SJCRH30 (cell line): ENCODE measurements around the gene BHLHE23. TPM values are rescaled to one million over a fixed set of nuclear protein-coding genes. Genes with fewer than 3 reads are reported as not detected.
"Not testable (repeated sequence)": the region's sequence is repeated elsewhere in the genome, so short reads cannot be mapped to it uniquely, and the experiment has no call there.

Source experiments
- DNase-seq, 2 experiments: peaks; one replicate each; pipeline ENCODE4 v3.0.0-alpha.2; 2015 to 2020
- H3K27ac ChIP-seq: fragments of 250-450 bp; sonication (Bioruptor Pico); 2 replicates; pipeline ENCODE4 v1.5.1; 2020; ENCODE audit warnings: mild to moderate bottlenecking, moderate library complexity
- H3K27me3 ChIP-seq: fragments of 250-450 bp; sonication (Bioruptor Pico); 2 replicates; pipeline ENCODE4 v1.5.1; 2020; ENCODE audit warnings: mild to moderate bottlenecking, moderate library complexity
- H3K36me3 ChIP-seq: fragments of 250-450 bp; sonication (Bioruptor Pico); 2 replicates; pipeline ENCODE4 v1.5.1; 2020; ENCODE audit warnings: mild to moderate bottlenecking, moderate library complexity
- H3K4me1 ChIP-seq: fragments of 250-450 bp; sonication (Bioruptor Pico); 2 replicates; pipeline ENCODE4 v1.5.1; 2020; ENCODE audit warnings: mild to moderate bottlenecking, moderate library complexity
- H3K4me3 ChIP-seq: fragments of 250-450 bp; sonication (Bioruptor Pico); 2 replicates; pipeline ENCODE4 v1.5.1; 2020; ENCODE audit warnings: mild to moderate bottlenecking, moderate library complexity
- H3K9me3 ChIP-seq: fragments of 250-450 bp; sonication (Bioruptor Pico); replicated peaks from 2 replicates; pipeline ENCODE4 v1.5.1; 2020; ENCODE audit warnings: mild to moderate bottlenecking, moderate library complexity
- total RNA-seq: library from RNA; depleted of rRNA; stranded (reverse); fragments of >200 nt; shearing (Covaris generic); gene quantifications from 2 replicates; pipeline ENCODE4 v1.2.3, GENCODE V29; 2014

The BHLHE23 gene
- total RNA-seq, 1 experiment from 2014 or later: not detected

GRCh38 chr20:63047267-63047666, 40.5 kb upstream of the BHLHE23 start:
- H3K27me3 ChIP-seq: peaks cover 56% of the 10 kb centered on the region
- H3K4me1 ChIP-seq: no peaks in the 10 kb centered on the region
- no peaks in the 10 kb centered on the region for H3K9me3 ChIP-seq
- no peak overlapping the region for H3K4me3 ChIP-seq
- DNase-seq: no peak
- no peak overlapping the region for H3K27ac ChIP-seq
- no peaks in the 10 kb centered on the region for H3K36me3 ChIP-seq

GRCh38 chr20:63046841-63047240, 40.1 kb upstream of the BHLHE23 start:
- H3K9me3 ChIP-seq: no peaks in the 10 kb centered on the region
- H3K36me3 ChIP-seq: no peaks in the 10 kb centered on the region
- H3K27me3 ChIP-seq: peaks cover 56% of the 10 kb centered on the region
- H3K4me1 ChIP-seq: no peaks in the 10 kb centered on the region
- no peak overlapping the region for H3K27ac ChIP-seq
- DNase-seq: no peak
- no peak overlapping the region for H3K4me3 ChIP-seq

DNA sequence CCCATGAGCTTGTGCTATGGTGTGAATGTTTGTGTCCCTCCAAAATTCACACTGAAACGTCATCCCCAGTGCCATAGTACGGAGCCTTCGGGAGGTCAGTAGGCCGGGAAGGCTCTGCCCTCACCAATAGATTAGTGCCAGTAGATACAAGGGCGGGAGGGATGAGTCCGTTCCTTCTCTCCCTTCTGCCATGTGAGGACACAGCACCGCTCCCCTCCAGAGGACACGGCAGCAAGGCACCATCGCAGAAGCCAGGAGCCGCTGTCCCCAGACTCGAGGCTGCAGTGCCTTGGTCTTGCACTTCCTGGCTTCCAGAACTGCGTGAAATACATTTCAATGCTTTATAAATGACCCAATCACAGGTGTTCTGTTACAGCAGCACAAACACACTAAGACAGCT, 39.2 kb upstream of the BHLHE23 start:
- no peaks in the 10 kb centered on the region for H3K9me3 ChIP-seq
- no peak for DNase-seq
- peaks cover 55% of the 10 kb centered on the region for H3K27me3 ChIP-seq
- no peaks in the 10 kb centered on the region for H3K4me1 ChIP-seq
- H3K36me3 ChIP-seq: no peaks in the 10 kb centered on the region
- H3K27ac ChIP-seq: no peak overlapping the region
- no peak overlapping the region for H3K4me3 ChIP-seq

DNA sequence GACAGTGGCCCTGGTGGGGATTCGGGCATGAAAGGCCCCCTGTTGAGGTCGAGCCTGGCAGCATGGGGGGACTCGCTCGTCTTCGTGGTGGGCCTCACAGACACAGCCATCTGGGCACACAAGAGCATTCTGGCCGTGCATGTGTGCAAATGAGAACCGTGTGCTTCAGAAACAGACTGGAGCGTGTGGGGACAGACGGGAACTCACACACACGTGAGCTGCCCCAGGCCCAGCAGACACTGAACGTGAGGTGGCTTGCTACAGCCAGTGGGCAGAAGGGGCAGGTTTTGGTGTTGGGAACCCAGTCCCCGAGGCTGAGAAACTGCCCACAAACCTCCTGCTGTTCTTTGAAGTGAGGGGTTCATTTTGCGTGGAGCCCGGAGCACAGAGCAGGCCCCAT, 38.6 kb upstream of the BHLHE23 start:
- H3K36me3 ChIP-seq: no peaks in the 10 kb centered on the region
- H3K4me3 ChIP-seq: no peak overlapping the region
- no peak for DNase-seq
- no peaks in the 10 kb centered on the region for H3K9me3 ChIP-seq
- H3K27me3 ChIP-seq: peaks cover 60% of the 10 kb centered on the region
- no peaks in the 10 kb centered on the region for H3K4me1 ChIP-seq
- no peak overlapping the region for H3K27ac ChIP-seq

- H3K27me3 ChIP-seq: peaks cover 56% of the 10 kb centered on the region
- no peak overlapping the region for H3K27ac ChIP-seq
- H3K4me3 ChIP-seq: no peak overlapping the region
- DNase-seq: no peak
- 0 out of 2 replicates have a peak, but pooled peaks cover 2% of the 10 kb centered on the region for H3K9me3 ChIP-seq
- no peaks in the 10 kb centered on the region for H3K36me3 ChIP-seq
- no peaks in the 10 kb centered on the region for H3K4me1 ChIP-seq
Measured at GRCh38 chr20:63044605-63045004, 37.8 kb upstream of the BHLHE23 start.

DNA sequence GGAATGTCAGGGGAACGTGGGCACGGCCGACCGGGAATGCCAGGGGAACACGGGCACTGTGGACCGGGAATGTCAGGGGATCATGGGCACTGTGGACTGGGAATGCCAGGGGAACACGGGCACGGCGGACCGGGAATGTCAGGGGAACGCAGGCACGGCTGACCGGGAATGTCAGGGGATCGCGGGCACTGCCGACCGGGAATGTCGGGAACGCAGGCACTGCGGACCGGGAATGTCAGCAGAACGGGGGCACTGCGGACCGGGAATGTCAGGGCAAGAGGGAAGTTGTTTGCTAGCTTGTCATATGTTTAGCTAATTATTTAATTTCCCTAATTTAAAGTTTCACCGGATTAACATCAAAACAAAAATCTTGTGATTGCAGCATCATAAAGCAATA, 37.4 kb upstream of the BHLHE23 start:
- Histone ChIP-seq H3K27ac (no peak overlapping the region), H3K27me3 (peaks cover 56% of the 10 kb centered on the region), H3K4me3 (no peak overlapping the region), H3K9me3 (0 out of 2 replicates have a peak, but pooled peaks cover 2% of the 10 kb centered on the region), H3K36me3 (no peaks in the 10 kb centered on the region), H3K4me1 (no peaks in the 10 kb centered on the region)
- no peak for DNase-seq

- no peak overlapping the region for H3K27ac ChIP-seq
- no peaks in the 10 kb centered on the region for H3K4me1 ChIP-seq
- no peak for DNase-seq
- no peak overlapping the region for H3K4me3 ChIP-seq
- no peaks in the 10 kb centered on the region for H3K36me3 ChIP-seq
- 0 out of 2 replicates have a peak, but pooled peaks cover 2% of the 10 kb centered on the region for H3K9me3 ChIP-seq
- H3K27me3 ChIP-seq: peaks cover 57% of the 10 kb centered on the region
Measured at GRCh38 chr20:63043348-63044203, 36.8 kb upstream of the BHLHE23 start.

- Histone ChIP-seq H3K36me3 (no peaks in the 10 kb centered on the region), H3K27me3 (peaks cover 57% of the 10 kb centered on the region), H3K4me3 (no peak overlapping the region), H3K4me1 (no peaks in the 10 kb centered on the region), H3K27ac (no peak overlapping the region), H3K9me3 (0 out of 2 replicates have a peak, but pooled peaks cover 2% of the 10 kb centered on the region)
- no peak for DNase-seq
Measured at GRCh38 chr20:63042448-63043071, 35.8 kb upstream of the BHLHE23 start.

GRCh38 chr20:63041776-63042175, 35.0 kb upstream of the BHLHE23 start:
- Histone ChIP-seq H3K27me3 (peaks cover 57% of the 10 kb centered on the region), H3K27ac (no peak overlapping the region), H3K4me1 (no peaks in the 10 kb centered on the region), H3K9me3 (0 out of 2 replicates have a peak, but pooled peaks cover 2% of the 10 kb centered on the region), H3K4me3 (no peak overlapping the region), H3K36me3 (no peaks in the 10 kb centered on the region)
- DNase-seq: no peak

DNA sequence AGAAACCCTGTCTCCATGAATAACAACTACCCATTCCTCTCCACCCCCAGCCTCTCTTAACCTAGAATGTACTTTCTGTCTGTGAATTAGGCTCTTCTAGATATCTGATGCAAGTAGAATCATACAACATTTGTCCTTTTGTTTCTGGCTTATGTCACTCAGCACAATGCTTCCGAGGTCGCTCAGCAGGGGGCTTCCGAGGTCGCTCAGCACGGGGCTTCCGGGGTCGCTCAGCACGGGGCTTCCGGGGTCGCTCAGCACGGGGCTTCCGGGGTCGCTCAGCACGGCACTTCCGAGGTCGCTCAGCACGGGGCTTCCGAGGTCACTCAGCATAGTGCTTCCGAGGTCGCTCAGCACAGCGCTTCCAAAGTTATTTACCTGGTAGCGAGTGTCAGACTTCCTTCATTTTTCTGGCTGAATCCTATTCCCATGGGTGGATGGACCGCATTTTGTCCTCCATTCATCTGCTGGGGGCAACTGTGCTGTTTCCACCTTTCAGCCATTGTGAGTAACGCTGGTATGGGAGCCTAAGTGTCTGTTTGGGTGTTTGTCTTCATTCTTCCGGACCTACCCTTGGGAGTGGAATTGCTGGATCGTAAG, 31.0 kb upstream of the BHLHE23 start:
- H3K27me3 ChIP-seq: peaks cover 47% of the 10 kb centered on the region

DNA sequence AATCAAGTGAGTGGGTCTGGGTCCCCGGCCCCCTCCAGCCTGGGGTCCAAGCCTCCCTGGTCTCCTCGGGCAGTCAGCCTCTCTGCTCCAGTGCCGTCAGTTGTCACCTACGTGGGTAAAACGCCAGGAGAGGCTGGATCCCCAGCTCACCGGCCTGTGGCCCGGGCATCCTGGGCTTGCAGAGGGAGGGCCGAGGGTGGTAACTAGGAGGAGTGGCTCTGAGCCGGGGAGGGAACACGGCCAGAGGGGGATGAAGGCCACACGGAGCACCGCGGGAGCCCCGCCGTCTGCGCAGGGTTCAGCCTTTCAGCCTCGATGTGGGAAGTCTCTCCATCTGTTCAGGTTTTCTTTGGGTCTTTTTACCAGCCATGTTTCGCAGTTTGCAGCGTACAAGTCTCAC, 29.5 kb upstream of the BHLHE23 start:
- no peak for DNase-seq
- Histone ChIP-seq H3K4me3 (no peak overlapping the region), H3K4me1 (no peaks in the 10 kb centered on the region), H3K36me3 (no peaks in the 10 kb centered on the region), H3K9me3 (0 out of 2 replicates have a peak, but pooled peaks cover 2% of the 10 kb centered on the region), H3K27me3 (peaks cover 42% of the 10 kb centered on the region), H3K27ac (no peak overlapping the region)

More for the DNA sequence above, 31.0 kb upstream of the BHLHE23 start:
- H3K9me3 ChIP-seq: 0 out of 2 replicates have a peak, but pooled peaks cover 2% of the 10 kb centered on the region
- no peak overlapping the region for H3K27ac ChIP-seq
- DNase-seq: no peak
- no peaks in the 10 kb centered on the region for H3K4me1 ChIP-seq
- H3K36me3 ChIP-seq: no peaks in the 10 kb centered on the region
- no peak overlapping the region for H3K4me3 ChIP-seq

DNA sequence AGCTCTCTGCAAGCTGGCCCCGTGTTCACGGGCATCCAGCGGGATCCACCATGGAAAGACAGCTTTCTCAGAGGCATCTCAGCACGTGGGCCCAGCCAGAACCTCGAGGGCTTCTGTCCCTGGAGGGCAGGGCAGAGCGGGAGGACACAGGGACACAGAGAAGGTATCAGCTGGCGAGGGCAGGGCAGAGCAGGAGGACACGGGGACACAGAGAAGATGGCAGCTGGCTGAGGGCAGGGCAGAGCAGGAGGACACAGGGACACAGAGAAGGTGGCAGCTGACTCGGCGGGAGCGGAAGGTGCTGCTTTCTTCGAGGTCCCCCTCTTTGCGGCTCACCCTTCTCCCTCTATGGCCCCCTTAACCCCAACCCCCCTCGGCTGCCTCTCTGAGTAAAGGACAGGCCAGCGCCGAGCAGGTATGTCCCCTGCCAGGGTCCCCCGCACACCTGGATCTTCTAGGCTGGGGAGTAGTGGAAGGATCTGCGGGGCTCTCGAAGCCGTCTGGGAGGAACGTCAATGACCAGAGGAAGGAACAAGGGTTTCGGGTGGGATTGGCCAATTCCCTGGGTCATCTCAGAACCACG, 28.9 kb upstream of the BHLHE23 start:
- DNase-seq: no peak
- 0 out of 2 replicates have a peak, but pooled peaks cover 2% of the 10 kb centered on the region for H3K9me3 ChIP-seq
- H3K4me3 ChIP-seq: no peak overlapping the region
- no peak overlapping the region for H3K27ac ChIP-seq
- H3K36me3 ChIP-seq: no peaks in the 10 kb centered on the region
- no peaks in the 10 kb centered on the region for H3K4me1 ChIP-seq
- H3K27me3 ChIP-seq: peaks cover 40% of the 10 kb centered on the region

GRCh38 chr20:63034710-63035602, 28.2 kb upstream of the BHLHE23 start:
- DNase-seq, H3K9me3 ChIP-seq, H3K4me1 ChIP-seq, H3K27ac ChIP-seq, H3K36me3 ChIP-seq, H3K4me3 ChIP-seq: not testable (repeated sequence)
- peaks cover 42% of the 10 kb centered on the region for H3K27me3 ChIP-seq
